Measurements from ENCODE around the gene RMND1.
A peak's percentile ranks its signal among the peaks of the same experiment; 100 is the strongest.

Gene RMND1

GRCh38 chr6:151451950-151452749 is at the start of gene RMND1:
TSS of gene RMND1 (minus strand) at chr6:151452126. CDS start at chr6:151445811, 6,315 bp downstream.
- H3K4me1 ChIP-seq (ENCODE audit: control insufficient read depth, insufficient read depth, low read length): peaks cover 16% of the 10 kb centered on the region
- no peaks in the 10 kb centered on the region for H3K27me3 ChIP-seq (replicated peaks; ENCODE audit: control insufficient read depth, insufficient read depth, low read length)
- DNase-seq (ENCODE audit: low read depth): peak; percentile 100
- H3K9ac ChIP-seq (ENCODE audit: low read length): peak within 1 kb of the TSS; percentile 95
- H3K9me3 ChIP-seq (ENCODE audit: control insufficient read depth, low read length): no peaks in the 10 kb centered on the region
- H3K36me3 ChIP-seq (ENCODE audit: control insufficient read depth, insufficient read depth, low read length, severe bottlenecking): no peaks in the 10 kb centered on the region
- peak within 1 kb of the TSS; percentile 93 for H3K4me3 ChIP-seq (ENCODE audit: low read length)

- no peak for DNase-seq (ENCODE audit: low read depth)
- Histone ChIP-seq H3K27me3 (replicated peaks; ENCODE audit: control insufficient read depth, insufficient read depth, low read length) (no peaks in the 10 kb centered on the region), H3K9me3 (ENCODE audit: control insufficient read depth, low read length) (no peaks in the 10 kb centered on the region), H3K4me1 (ENCODE audit: control insufficient read depth, insufficient read depth, low read length) (peaks cover 18% of the 10 kb centered on the region), H3K36me3 (ENCODE audit: control insufficient read depth, insufficient read depth, low read length, severe bottlenecking) (no peaks in the 10 kb centered on the region), H3K4me3 (ENCODE audit: low read length) (no peak overlapping the region), H3K9ac (ENCODE audit: low read length) (no peak overlapping the region)
Measured at GRCh38 chr6:151499551-151499950, 47.6 kb upstream of the RMND1 start.

GRCh38 chr6:151498327-151498726 is 46.4 kb upstream of the RMND1 start:
- H3K9me3 ChIP-seq (ENCODE audit: control insufficient read depth, low read length): no peaks in the 10 kb centered on the region
- H3K4me3 ChIP-seq (ENCODE audit: low read length): no peak overlapping the region
- no peak overlapping the region for H3K9ac ChIP-seq (ENCODE audit: low read length)
- DNase-seq (ENCODE audit: low read depth): peak; percentile 70
- H3K36me3 ChIP-seq (ENCODE audit: control insufficient read depth, insufficient read depth, low read length, severe bottlenecking): no peaks in the 10 kb centered on the region
- no peaks in the 10 kb centered on the region for H3K27me3 ChIP-seq (replicated peaks; ENCODE audit: control insufficient read depth, insufficient read depth, low read length)
- peaks cover 21% of the 10 kb centered on the region for H3K4me1 ChIP-seq (ENCODE audit: control insufficient read depth, insufficient read depth, low read length)

GRCh38 chr6:151497905-151498304 is 46.0 kb upstream of the RMND1 start:
- H3K4me3 ChIP-seq (ENCODE audit: low read length): no peak overlapping the region
- no peaks in the 10 kb centered on the region for H3K27me3 ChIP-seq (replicated peaks; ENCODE audit: control insufficient read depth, insufficient read depth, low read length)
- DNase-seq (ENCODE audit: low read depth): no peak
- no peaks in the 10 kb centered on the region for H3K36me3 ChIP-seq (ENCODE audit: control insufficient read depth, insufficient read depth, low read length, severe bottlenecking)
- no peak overlapping the region for H3K9ac ChIP-seq (ENCODE audit: low read length)
- peaks cover 24% of the 10 kb centered on the region for H3K4me1 ChIP-seq (ENCODE audit: control insufficient read depth, insufficient read depth, low read length)
- H3K9me3 ChIP-seq (ENCODE audit: control insufficient read depth, low read length): no peaks in the 10 kb centered on the region

GRCh38 chr6:151495380-151495779 is 43.5 kb upstream of the RMND1 start:
- DNase-seq (ENCODE audit: low read depth): no peak
- no peaks in the 10 kb centered on the region for H3K36me3 ChIP-seq (ENCODE audit: control insufficient read depth, insufficient read depth, low read length, severe bottlenecking)
- no peak overlapping the region for H3K4me3 ChIP-seq (ENCODE audit: low read length)
- no peaks in the 10 kb centered on the region for H3K9me3 ChIP-seq (ENCODE audit: control insufficient read depth, low read length)
- H3K4me1 ChIP-seq (ENCODE audit: control insufficient read depth, insufficient read depth, low read length): peaks cover 15% of the 10 kb centered on the region
- H3K9ac ChIP-seq (ENCODE audit: low read length): no peak overlapping the region
- no peaks in the 10 kb centered on the region for H3K27me3 ChIP-seq (replicated peaks; ENCODE audit: control insufficient read depth, insufficient read depth, low read length)

GRCh38 chr6:151494936-151495320 is 43.0 kb upstream of the RMND1 start:
- Histone ChIP-seq H3K27me3 (replicated peaks; ENCODE audit: control insufficient read depth, insufficient read depth, low read length) (no peaks in the 10 kb centered on the region), H3K36me3 (ENCODE audit: control insufficient read depth, insufficient read depth, low read length, severe bottlenecking) (no peaks in the 10 kb centered on the region), H3K9me3 (ENCODE audit: control insufficient read depth, low read length) (no peaks in the 10 kb centered on the region), H3K4me1 (ENCODE audit: control insufficient read depth, insufficient read depth, low read length) (peaks cover 15% of the 10 kb centered on the region), H3K4me3 (ENCODE audit: low read length) (peak overlapping the region; percentile 81), H3K9ac (ENCODE audit: low read length) (peak overlapping the region; percentile 81)
- no peak for DNase-seq (ENCODE audit: low read depth)

GRCh38 chr6:151494235-151494935 is 42.5 kb upstream of the RMND1 start:
- DNase-seq (ENCODE audit: low read depth): peak; percentile 67
- Histone ChIP-seq H3K4me3 (ENCODE audit: low read length) (peak overlapping the region; percentile 81), H3K9me3 (ENCODE audit: control insufficient read depth, low read length) (no peaks in the 10 kb centered on the region), H3K4me1 (ENCODE audit: control insufficient read depth, insufficient read depth, low read length) (peaks cover 15% of the 10 kb centered on the region), H3K36me3 (ENCODE audit: control insufficient read depth, insufficient read depth, low read length, severe bottlenecking) (no peaks in the 10 kb centered on the region), H3K27me3 (replicated peaks; ENCODE audit: control insufficient read depth, insufficient read depth, low read length) (no peaks in the 10 kb centered on the region), H3K9ac (ENCODE audit: low read length) (peak overlapping the region; percentile 81)

GRCh38 chr6:151493804-151494234 is 41.9 kb upstream of the RMND1 start, which contains the start of gene CCDC170:
TSS of gene CCDC170 (plus strand) at chr6:151494017. CDS start at chr6:151494129, 112 bp downstream.
- H3K4me3 ChIP-seq (ENCODE audit: low read length): peak within 1 kb of the TSS; percentile 81
- no peaks in the 10 kb centered on the region for H3K27me3 ChIP-seq (replicated peaks; ENCODE audit: control insufficient read depth, insufficient read depth, low read length)
- no peaks in the 10 kb centered on the region for H3K36me3 ChIP-seq (ENCODE audit: control insufficient read depth, insufficient read depth, low read length, severe bottlenecking)
- DNase-seq (ENCODE audit: low read depth): peak; percentile 55
- H3K9me3 ChIP-seq (ENCODE audit: control insufficient read depth, low read length): no peaks in the 10 kb centered on the region
- peak within 1 kb of the TSS; percentile 81 for H3K9ac ChIP-seq (ENCODE audit: low read length)
- peaks cover 15% of the 10 kb centered on the region for H3K4me1 ChIP-seq (ENCODE audit: control insufficient read depth, insufficient read depth, low read length)

GRCh38 chr6:151493161-151493803 is 41.4 kb upstream of the RMND1 start:
- Histone ChIP-seq H3K4me3 (ENCODE audit: low read length) (peak overlapping the region; percentile 81), H3K9ac (ENCODE audit: low read length) (peak overlapping the region; percentile 81), H3K9me3 (ENCODE audit: control insufficient read depth, low read length) (no peaks in the 10 kb centered on the region), H3K4me1 (ENCODE audit: control insufficient read depth, insufficient read depth, low read length) (peaks cover 10% of the 10 kb centered on the region), H3K27me3 (replicated peaks; ENCODE audit: control insufficient read depth, insufficient read depth, low read length) (no peaks in the 10 kb centered on the region), H3K36me3 (ENCODE audit: control insufficient read depth, insufficient read depth, low read length, severe bottlenecking) (no peaks in the 10 kb centered on the region)
- DNase-seq (ENCODE audit: low read depth): no peak

GRCh38 chr6:151490996-151491395 is 39.1 kb upstream of the RMND1 start:
- H3K9me3 ChIP-seq (ENCODE audit: control insufficient read depth, low read length): no peaks in the 10 kb centered on the region
- DNase-seq (ENCODE audit: low read depth): no peak
- peaks cover 6% of the 10 kb centered on the region for H3K4me1 ChIP-seq (ENCODE audit: control insufficient read depth, insufficient read depth, low read length)
- H3K27me3 ChIP-seq (replicated peaks; ENCODE audit: control insufficient read depth, insufficient read depth, low read length): no peaks in the 10 kb centered on the region
- H3K9ac ChIP-seq (ENCODE audit: low read length): no peak overlapping the region
- H3K4me3 ChIP-seq (ENCODE audit: low read length): no peak overlapping the region
- H3K36me3 ChIP-seq (ENCODE audit: control insufficient read depth, insufficient read depth, low read length, severe bottlenecking): no peaks in the 10 kb centered on the region

- Histone ChIP-seq H3K4me1 (ENCODE audit: control insufficient read depth, insufficient read depth, low read length) (peaks cover 2% of the 10 kb centered on the region), H3K9ac (ENCODE audit: low read length) (no peak overlapping the region), H3K27me3 (replicated peaks; ENCODE audit: control insufficient read depth, insufficient read depth, low read length) (no peaks in the 10 kb centered on the region), H3K9me3 (ENCODE audit: control insufficient read depth, low read length) (no peaks in the 10 kb centered on the region), H3K4me3 (ENCODE audit: low read length) (no peak overlapping the region), H3K36me3 (ENCODE audit: control insufficient read depth, insufficient read depth, low read length, severe bottlenecking) (no peaks in the 10 kb centered on the region)
- no peak for DNase-seq (ENCODE audit: low read depth)
Measured at GRCh38 chr6:151488226-151488625, 36.3 kb upstream of the RMND1 start.
